Limb (tissue), 2 donors: ENCODE results near the gene SHISA5.
A peak's percentile ranks its signal among the peaks of the same experiment; 100 is the strongest.
"Not testable (repeated sequence)": the region's sequence is repeated elsewhere in the genome, so short reads cannot be mapped to it uniquely, and the experiment has no call there.

Source experiments
- DNase-seq, 2 donors: peaks; one replicate each; pipeline ENCODE4 v3.0.0-alpha.2; 2016; ENCODE audit errors: extremely low spot score in 2 of 2

The SHISA5 gene, protein sequence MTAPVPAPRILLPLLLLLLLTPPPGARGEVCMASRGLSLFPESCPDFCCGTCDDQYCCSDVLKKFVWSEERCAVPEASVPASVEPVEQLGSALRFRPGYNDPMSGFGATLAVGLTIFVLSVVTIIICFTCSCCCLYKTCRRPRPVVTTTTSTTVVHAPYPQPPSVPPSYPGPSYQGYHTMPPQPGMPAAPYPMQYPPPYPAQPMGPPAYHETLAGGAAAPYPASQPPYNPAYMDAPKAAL

GRCh38 chr3:48504051-48504946 is at the start of gene SHISA5:
Gene SHISA5, minus strand, starts transcription at chr3:48504174. Its CDS starts 80 bp downstream, at chr3:48504094.
- DNase-seq, result peak; percentile 47 to 84

DNA sequence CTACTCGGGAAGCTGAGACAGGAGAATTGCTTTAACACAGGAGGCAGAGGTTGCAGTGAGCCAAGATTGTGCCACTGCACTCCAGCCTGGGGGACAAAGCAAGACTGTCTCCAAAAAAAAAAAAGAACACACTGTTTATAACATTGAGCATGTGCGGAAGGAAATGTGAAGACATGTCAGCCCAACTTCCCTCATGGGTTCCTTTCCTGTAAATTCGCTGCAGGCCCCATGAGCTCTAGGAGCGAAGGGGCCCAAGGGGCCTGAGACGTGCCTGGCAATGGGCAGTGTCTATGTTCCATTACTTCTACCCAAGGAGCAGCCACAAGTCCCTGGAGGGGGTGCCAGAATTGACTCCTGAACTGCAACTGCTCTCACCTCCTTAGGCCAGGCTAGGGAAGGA is 49.4 kb upstream of the SHISA5 start:
- no peak for DNase-seq

DNA sequence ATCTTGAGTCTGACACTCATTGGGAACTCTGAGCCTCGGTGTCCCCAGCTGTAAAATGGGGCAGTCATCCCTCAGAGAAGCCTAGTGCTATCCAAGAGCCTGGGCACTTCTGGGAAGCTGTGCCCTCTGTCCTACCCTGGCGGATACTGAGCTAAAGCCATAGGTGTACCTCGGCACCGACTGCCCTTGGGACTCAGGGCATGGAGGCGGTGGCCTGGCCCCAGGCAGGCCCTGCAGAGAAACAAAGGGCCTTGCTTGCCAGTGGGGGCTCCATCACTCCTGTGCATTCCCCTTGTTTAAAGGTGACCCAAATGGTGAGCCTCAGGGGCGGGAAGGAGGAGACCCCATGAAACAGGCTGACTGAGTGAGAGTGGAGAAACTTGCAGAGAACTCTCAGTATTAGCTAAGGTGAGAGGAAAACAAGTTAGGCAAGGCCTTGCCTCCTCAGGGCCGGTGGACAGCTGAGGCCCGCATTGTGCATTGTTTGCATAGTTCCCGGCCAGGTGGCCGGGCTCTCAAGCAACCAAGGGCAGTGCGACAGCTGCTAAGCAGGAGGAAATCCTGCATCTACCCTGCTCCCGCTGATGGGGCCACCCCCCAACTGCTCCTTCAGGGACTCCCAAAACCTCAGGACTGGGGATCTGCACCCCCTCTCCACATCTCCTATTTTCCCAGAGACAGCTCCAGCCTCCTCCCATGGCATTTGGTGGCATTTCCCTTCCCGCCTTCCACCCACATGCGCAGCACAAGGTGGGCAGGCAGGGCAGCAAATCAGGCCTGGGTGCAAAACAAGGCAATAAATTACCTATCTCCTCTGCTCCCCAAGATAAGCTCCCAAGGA is 48.4 kb upstream of the SHISA5 start:
- peak in 1 of 2 donors; percentile 26 for DNase-seq

DNA sequence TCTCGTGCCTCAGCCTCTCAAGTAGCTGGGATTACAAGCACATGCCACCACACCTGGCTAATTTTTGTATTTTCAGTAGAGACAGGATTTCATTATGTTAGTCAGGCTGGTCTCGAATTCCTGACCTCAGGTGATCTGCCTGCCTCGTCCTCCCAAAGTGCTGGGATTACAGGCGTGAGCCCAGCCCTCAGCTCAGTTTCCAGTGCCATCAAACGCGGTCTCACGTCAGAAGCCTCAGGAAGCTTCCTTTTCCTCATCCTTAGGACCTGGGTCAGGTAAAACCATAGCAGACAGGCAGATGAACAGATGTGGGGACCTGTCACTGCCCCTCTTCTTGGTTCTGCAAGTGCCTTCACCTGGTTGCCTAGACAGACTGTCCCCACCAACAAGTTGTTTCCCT is 47.7 kb upstream of the SHISA5 start:
- DNase-seq, result not testable (repeated sequence)

GRCh38 chr3:48548729-48549705 is 45.0 kb upstream of the SHISA5 start:
- peak in 1 of 2 donors; percentile 80 for DNase-seq

GRCh38 chr3:48548126-48548525 is 44.2 kb upstream of the SHISA5 start:
- no peak for DNase-seq

GRCh38 chr3:48546203-48546829 is 42.3 kb upstream of the SHISA5 start:
- no peak for DNase-seq

GRCh38 chr3:48544141-48544540 is 40.2 kb upstream of the SHISA5 start:
- no peak for DNase-seq

DNA sequence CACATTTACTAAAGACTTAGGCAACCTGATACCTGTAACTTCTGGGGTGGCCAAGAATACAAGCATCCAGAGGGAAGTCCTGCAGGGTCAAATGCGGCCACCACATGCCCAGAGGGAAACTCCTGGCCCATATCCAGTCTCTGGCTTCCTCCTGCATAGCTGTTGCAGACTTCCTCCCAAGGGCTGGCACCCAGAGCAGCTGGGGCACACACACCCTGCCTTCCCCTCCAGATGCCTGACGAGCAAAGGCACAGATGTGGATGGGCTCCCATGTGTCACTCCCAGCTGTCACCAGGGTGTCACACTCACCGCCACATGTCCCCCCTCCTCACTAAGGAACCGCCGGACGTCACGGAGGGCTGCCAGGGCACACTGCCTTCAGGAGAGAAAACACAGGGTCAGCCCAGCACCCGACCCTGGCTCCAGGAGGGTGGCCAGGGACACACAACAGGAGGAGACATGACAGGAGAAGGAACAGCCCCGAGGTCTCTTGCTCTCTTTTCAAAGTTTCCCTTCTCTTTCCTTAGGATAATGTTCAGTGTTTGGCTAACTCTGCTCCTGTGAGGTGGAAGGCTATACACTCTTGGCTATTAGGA is 39.4 kb upstream of the SHISA5 start:
- DNase-seq, result no peak

- no peak for DNase-seq
These were observed 34.5 kb upstream of the SHISA5 start for GRCh38 chr3:48538451-48538850.

DNA sequence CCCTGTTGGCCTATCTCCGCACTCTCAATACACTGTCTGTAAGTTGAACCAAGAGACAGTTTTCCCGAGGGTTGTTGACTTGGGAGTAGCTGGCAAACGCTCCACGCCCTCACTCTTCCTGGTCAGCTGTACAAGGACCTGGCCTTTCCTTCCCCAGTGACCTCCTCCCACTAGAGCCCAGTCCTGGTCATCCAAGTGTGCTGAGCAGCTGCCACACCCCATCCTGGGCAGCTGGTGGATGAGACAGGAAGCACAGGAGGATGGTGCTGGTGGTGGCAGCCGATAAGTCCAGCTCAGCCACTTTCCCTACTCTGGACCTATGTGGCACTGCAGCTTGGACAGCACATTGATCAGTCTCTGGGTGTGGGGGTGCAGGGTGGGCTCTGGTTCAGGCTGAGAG is 32.8 kb upstream of the SHISA5 start:
- DNase-seq, result no peak

GRCh38 chr3:48536116-48536515 is 32.1 kb upstream of the SHISA5 start:
- DNase-seq, result no peak

DNA sequence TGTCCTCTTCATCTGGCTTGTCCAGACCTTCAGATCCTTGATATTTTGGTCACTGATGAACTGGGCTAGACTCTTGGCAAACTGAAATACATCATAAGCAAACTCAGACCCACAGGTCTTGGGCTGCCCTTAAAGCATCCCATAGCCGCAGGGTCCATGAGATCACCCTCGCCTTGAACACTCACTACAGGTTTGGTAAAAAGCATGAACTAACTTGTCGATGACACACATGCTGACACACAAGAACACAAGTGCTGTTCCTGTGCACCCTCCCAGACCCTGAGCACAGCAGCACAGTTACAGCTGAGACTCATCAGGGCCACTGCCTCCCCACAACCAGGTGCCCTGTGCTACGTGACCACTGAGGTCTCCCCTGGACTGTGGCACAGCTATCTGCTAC is 31.6 kb upstream of the SHISA5 start:
- no peak for DNase-seq

- DNase-seq, result no peak
These were observed 29.0 kb upstream of the SHISA5 start for GRCh38 chr3:48532977-48533337.

- no peak for DNase-seq
These were observed 28.4 kb upstream of the SHISA5 start for GRCh38 chr3:48532271-48532976.

GRCh38 chr3:48530701-48531100 is 26.7 kb upstream of the SHISA5 start:
- DNase-seq, result not testable (repeated sequence)

DNA sequence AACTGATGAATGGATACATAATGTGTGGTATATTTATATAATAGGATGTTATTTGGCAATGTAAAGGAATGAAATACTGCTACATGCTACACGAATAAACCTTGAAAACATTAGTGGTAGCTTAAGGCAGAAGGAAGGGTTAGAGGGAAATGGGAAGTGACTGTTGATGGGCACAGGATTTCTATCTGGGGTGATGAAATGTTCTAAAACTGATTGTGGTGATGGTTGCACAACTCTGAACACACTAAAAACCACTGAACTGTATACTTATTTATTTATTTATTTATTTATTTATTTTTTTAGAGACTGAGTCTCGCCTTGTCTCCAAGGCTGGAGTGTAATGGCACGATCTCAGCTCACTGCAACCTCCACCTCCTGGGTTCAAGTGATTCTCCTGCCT is 24.8 kb upstream of the SHISA5 start:
- no peak for DNase-seq

DNA sequence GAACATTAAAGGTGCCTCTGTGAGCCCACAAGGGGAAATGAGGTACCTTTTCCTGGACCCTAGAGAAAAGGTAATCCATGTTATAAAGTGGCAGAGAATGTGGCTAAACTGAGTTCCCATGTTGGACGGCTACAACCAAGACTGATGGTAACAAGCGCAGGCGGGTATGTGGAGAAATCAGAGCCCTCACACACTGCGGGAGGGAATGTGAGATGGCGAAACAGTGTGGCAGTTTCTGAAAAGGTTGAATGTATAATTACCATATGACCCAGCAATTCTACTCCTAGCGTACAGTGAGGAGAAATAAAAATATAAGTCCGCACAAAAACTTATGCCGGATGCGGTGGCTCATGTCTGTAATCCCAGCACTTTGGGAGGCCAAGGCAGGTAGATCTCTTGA is 24.1 kb upstream of the SHISA5 start:
- no peak for DNase-seq

DNA sequence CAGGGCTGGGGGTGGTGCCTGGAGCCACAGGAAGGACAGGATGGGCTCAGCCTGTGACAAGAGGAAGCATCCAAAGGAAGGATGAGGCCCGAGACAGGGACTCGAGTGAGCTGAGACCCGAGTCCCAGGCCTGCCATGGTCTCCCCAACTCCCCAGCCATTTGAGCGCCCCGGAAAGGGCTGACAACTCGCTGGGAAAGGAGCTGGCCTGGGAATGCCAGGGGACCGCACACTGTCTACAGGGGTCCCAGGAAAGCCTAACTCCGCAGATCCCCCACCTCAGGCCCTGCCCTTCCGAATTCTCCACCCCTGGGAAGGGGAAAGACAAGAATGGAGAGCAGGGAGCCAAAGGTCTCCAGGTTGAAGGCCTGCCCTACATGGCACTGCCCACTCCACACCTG is 21.0 kb upstream of the SHISA5 start:
- DNase-seq, result no peak
